ENCODE measurements around the gene SPPL2C.

DNA sequence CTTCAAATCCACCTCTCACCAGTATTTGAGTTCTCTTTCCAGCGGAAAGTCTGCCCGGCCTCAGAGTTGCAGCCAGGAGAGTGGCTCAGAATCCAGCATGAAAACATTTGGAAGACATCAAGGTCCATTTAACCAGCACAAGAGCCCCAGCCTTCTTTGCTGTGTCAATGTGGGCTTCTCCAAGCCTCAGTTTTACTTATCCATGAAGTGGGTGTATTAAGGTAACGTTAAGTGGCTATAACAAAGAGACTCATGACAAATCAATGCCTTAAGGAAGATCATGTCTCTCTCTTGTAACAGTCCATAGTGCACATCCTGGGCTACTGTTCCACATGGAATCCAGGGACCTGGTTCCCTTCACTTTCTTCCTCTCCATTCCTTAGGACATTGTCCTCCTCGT, 959 bp upstream of the SPPL2C start:
- TF ChIP-seq CTCF (IDR thresholded peaks at IDR 0.05) (no peak), POLR2A (IDR thresholded peaks at IDR 0.05) (no peak)
